ENCODE data around the gene LPAR2.

DNA sequence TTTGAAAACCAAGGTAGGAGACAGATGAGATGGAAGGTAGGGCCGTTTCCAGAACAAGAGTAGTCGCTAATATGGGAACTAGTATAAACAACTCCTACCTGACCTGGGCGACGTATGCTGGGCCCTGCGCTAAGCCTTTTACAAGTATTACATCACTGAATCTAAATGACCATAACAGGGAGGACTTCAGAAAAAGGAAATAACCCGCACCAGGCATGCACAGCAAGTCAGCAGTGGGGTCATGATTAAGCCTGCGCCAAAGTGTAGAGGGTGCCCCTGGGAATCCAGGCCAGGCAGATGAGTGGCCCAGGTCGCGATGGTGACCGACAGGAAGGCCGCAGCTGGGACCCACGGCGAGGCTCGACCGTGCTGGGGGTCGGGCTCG, 34.8 kb upstream of the LPAR2 start:
- TF ChIP-seq, protein P1, sequence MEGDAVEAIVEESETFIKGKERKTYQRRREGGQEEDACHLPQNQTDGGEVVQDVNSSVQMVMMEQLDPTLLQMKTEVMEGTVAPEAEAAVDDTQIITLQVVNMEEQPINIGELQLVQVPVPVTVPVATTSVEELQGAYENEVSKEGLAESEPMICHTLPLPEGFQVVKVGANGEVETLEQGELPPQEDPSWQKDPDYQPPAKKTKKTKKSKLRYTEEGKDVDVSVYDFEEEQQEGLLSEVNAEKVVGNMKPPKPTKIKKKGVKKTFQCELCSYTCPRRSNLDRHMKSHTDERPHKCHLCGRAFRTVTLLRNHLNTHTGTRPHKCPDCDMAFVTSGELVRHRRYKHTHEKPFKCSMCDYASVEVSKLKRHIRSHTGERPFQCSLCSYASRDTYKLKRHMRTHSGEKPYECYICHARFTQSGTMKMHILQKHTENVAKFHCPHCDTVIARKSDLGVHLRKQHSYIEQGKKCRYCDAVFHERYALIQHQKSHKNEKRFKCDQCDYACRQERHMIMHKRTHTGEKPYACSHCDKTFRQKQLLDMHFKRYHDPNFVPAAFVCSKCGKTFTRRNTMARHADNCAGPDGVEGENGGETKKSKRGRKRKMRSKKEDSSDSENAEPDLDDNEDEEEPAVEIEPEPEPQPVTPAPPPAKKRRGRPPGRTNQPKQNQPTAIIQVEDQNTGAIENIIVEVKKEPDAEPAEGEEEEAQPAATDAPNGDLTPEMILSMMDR (conservative IDR thresholded peaks at IDR 0.05 in 1 of 2, IDR thresholded peaks at IDR 0.05 in 1 of 2; ENCODE audit: low read depth in 1 of 2, low read length in 2 of 2), result no peak
- TF ChIP-seq EZH2 (IDR thresholded peaks at IDR 0.05; ENCODE audit: low read length, missing control alignments), result no peak
